Astrocyte of the spinal cord (primary cell): ENCODE results near the gene BICDL2.

Source experiments
- DNase-seq: peaks from one replicate; pipeline ENCODE4 v3.0.0; 2011; ENCODE audit warnings: low read depth, low spot score
- H3K4me3 ChIP-seq: 2 replicates; pipeline ENCODE4 v1.5.1; 2011; ENCODE audit warnings: low read depth, mild to moderate bottlenecking, low read length, moderate library complexity
- CTCF ChIP-seq: IDR thresholded peaks from 2 replicates; pipeline ENCODE4 v1.5.1; 2012; ENCODE audit warnings: low read depth, mild to moderate bottlenecking, low read length, inconsistent platforms
- in situ Hi-C: cut with HindIII; loops from 2 replicates; pipeline ENCODE4 v1.10.0; 2017; ENCODE audit warnings: low sequenced_read_pairs

Gene BICDL2

GRCh38 chr16:2991566-2992261 is 45.0 kb downstream of the BICDL2 start:
- in situ Hi-C loops: no loop called here
- DNase-seq: no peak
- TF ChIP-seq CTCF: no peak
- no peak overlapping the region for H3K4me3 ChIP-seq

- no peak for TF ChIP-seq CTCF
- H3K4me3 ChIP-seq: no peak overlapping the region
- in situ Hi-C loops: no loop called here
- DNase-seq: no peak
Measured at GRCh38 chr16:2990891-2991290, 45.9 kb downstream of the BICDL2 start.

- H3K4me3 ChIP-seq: no peak overlapping the region
- no peak for TF ChIP-seq CTCF
- in situ Hi-C loops: no loop called here
- DNase-seq: no peak
Measured at GRCh38 chr16:2988590-2989099, 48.1 kb downstream of the BICDL2 start.

- no peak overlapping the region for H3K4me3 ChIP-seq
- TF ChIP-seq CTCF: no peak
- DNase-seq: no peak
- in situ Hi-C loops: no loop called here
Measured at GRCh38 chr16:2987833-2988232, 48.9 kb downstream of the BICDL2 start.

GRCh38 chr16:2987286-2987685 is 49.5 kb downstream of the BICDL2 start:
- in situ Hi-C loops: no loop called here
- H3K4me3 ChIP-seq: no peak overlapping the region
- TF ChIP-seq CTCF: no peak

GRCh38 chr16:2986623-2987188 is 50.0 kb downstream of the BICDL2 start:
- DNase-seq: no peak
- H3K4me3 ChIP-seq: no peak overlapping the region
- in situ Hi-C loops: no loop called here
- no peak for TF ChIP-seq CTCF

More at GRCh38 chr16:2987286-2987685, 49.5 kb downstream of the BICDL2 start:
- DNase-seq: no peak
